GM12872 (cell line): Measurements from ENCODE around the gene DYSF.

Experiments
- TF ChIP-seq, protein P1 (sequence below): IDR thresholded peaks from 3 replicates; pipeline ENCODE4 v1.5.1; 2011; ENCODE audit warnings: low read depth, mild to moderate bottlenecking, low read length, moderate library complexity; ENCODE audit not compliant: insufficient read depth

DYSF gene

DNA sequence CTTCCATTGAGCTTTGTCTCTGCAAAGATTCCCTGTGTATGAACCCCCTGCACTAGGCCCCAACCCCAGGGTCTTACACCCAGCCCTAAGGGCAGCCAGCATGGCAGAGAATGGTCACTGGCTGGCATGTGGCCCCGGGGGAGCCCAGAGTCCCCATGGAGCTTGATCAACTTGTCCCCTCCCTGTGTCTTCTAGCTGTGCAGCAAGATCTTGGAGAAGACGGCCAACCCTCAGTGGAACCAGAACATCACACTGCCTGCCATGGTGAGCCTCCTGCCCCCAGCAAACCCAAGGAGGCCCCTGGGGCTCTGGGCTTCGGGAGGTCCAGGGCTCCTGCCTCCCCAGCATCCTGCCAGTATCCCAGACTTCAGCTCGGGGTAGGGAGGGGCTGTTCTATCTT, 81.5 kb downstream of the DYSF start:
- TF ChIP-seq, protein P1, sequence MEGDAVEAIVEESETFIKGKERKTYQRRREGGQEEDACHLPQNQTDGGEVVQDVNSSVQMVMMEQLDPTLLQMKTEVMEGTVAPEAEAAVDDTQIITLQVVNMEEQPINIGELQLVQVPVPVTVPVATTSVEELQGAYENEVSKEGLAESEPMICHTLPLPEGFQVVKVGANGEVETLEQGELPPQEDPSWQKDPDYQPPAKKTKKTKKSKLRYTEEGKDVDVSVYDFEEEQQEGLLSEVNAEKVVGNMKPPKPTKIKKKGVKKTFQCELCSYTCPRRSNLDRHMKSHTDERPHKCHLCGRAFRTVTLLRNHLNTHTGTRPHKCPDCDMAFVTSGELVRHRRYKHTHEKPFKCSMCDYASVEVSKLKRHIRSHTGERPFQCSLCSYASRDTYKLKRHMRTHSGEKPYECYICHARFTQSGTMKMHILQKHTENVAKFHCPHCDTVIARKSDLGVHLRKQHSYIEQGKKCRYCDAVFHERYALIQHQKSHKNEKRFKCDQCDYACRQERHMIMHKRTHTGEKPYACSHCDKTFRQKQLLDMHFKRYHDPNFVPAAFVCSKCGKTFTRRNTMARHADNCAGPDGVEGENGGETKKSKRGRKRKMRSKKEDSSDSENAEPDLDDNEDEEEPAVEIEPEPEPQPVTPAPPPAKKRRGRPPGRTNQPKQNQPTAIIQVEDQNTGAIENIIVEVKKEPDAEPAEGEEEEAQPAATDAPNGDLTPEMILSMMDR: no peak

DNA sequence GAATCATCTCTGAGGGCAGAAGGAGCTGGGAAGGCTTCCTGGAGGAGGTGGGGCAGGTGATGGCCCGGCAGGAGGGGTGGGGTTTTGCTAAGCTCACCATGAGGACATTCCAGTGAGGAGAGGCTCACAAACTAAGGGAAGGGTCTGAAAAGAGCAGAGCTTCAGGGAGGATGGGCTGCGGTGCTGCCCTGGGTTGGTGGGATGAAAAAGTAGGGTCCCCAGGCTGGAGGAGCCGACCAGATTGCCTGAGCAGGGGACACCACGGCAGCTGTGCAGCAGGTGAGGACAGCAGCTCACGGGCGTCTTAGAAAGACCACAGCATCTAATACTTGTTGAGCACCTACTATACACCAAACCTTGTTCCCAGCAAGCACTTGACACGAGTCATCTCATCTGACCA, 82.2 kb downstream of the DYSF start:
- TF ChIP-seq, protein P1: no peak

DNA sequence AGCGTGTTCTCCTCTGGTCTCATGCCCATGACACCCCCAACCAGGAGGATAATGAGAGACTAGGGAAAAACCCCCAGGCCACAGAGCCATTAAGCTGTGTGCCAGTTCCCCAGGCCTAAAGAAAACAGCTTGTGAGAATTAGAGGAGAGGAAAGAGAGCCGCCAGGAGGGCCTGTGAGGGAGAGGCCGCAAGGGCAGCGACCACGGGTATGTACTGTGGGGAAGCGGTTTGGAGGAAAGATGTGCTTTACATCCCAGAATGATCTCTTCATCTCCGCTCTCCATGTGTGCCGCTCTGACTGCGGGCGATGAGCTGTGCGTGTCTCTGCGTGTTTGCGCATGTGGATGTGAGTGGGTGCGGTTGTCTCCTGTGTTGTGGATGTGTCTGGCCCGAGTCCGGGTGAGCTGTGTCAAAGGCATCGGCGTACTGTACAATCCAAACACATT, 82.9 kb downstream of the DYSF start:
- TF ChIP-seq, protein P1: no peak

DNA sequence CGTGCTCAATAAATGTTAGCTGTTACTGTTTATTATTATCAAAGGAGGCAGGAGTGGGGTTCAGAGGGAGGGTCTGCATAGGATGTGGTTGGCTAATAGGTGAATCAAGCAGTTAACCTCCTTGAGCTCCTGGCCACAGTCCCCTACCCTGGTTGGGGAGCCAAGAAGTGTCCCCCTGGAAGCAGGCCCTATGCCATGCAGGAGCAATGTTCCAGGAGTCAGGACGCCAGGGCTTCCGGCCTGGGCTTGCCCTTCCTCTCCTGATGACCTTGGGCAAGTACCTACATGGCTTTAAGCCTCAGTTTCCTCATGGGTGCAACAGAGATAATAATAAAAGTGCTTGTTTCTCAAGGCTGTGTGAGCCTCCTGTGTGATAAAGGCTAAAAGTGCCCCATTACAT, 84.9 kb downstream of the DYSF start:
- TF ChIP-seq, protein P1: no peak

DNA sequence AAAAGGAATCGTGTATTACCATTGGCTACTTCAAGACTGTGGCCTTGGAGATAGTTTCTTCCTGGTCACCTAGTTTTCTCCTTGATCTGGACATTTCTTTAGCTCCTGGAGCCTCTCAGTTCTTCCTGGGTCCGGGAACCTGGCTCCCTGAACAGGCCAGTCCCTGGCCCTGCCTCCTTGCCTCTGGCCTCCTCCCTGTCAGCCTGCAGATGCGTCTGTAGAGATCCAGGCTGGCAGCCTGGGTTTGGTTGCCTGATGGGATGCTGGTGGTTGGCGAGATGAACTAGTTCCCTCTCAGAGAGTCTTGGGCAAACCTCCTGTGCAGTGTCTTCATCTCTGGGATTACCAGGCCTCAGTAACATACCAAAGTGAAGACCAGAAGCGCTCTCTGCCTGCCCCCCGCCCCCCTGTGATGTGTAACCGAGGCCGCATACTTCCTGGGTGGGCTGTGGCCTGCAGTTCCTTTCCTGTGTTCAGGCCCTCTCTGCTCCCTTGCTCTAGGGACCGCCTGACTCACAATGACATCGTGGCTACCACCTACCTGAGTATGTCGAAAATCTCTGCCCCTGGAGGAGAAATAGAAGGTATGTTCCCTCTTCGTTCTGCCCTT, 85.4 kb downstream of the DYSF start:
- TF ChIP-seq, protein P1: no peak

DNA sequence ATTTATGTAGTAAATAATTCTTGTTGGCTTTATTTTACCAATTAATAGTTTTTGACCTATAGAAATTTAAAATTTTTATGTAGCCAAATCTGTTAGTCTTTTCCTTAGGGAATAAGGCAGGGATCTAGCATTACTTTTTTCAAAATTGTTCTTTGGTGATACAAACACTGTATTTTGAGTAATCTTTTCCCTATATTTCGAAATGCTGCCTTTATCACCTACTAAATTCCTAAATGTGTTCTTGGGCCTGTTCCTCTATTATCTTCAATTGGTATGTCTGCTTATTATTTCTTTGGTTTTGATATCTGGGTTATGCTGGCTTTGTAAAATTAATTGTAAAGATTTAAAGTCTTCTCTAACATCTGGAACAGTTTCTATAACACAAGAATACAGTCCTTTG, 87.5 kb downstream of the DYSF start:
- TF ChIP-seq, protein P1: no peak

DNA sequence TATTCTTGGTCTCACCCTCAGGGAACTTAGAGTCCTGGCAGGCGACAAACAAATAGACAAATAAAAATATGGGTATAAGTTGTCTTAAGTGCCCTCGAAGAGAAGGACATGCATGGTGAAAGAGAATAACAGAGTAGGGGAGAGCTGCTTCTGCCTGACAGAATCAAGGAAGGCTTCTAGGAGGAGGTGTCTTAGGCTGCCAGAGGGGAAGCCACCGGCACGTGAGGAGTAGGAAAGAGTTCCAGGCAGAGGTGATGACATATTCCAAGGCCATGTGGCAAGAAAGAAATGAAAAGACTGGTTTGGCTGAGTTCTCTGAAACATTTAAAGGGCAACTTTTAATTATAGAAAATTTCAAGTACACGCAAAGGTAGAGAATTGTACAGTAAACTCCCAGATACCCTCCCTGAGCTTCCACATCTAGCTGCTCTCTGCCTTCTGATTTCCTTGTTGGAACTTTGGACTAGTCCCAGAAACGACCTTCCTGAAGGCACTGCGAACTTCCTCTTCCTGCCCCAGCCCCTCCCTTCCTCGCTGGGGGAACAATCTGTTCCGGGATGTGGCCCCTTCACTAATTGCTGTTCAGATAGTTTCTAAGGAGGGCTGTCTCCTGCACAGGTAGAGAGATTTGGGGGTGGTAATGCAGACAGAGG, 91.7 kb downstream of the DYSF start:
- TF ChIP-seq, protein P1: no peak
